IMR-90 (cell line): Measurements from ENCODE around the gene SUSD6.
"Not testable (repeated sequence)": the region's sequence is repeated elsewhere in the genome, so short reads cannot be mapped to it uniquely, and the experiment has no call there.

Experiments used
- BHLHE40 ChIP-seq: fragments of 150-350 bp; IDR thresholded peaks from 2 replicates; pipeline ENCODE4 v1.6.1; 2016; ENCODE audit warnings: mild to moderate bottlenecking, low read depth, low read length
- CEBPB ChIP-seq: IDR thresholded peaks from 2 replicates; pipeline ENCODE4 v1.6.1; 2012; ENCODE audit warnings: low read depth, low read length, improper control_type of control experiment
- CHD1 ChIP-seq: IDR thresholded peaks from 2 replicates; pipeline ENCODE4 v1.6.1; 2012; ENCODE audit warnings: low read depth, low read length, improper control_type of control experiment
- FOS ChIP-seq: fragments of 150-350 bp; IDR thresholded peaks from 2 replicates; pipeline ENCODE4 v1.6.1; 2016; ENCODE audit warnings: low read depth, low read length
- MAFK ChIP-seq: IDR thresholded peaks from 2 replicates; pipeline ENCODE4 v1.6.1; 2012; ENCODE audit warnings: low read depth, low read length, improper control_type of control experiment
- MAZ ChIP-seq: IDR thresholded peaks from 2 replicates; pipeline ENCODE4 v1.6.1; 2012; ENCODE audit warnings: low read depth, mild to moderate bottlenecking, low read length, improper control_type of control experiment, moderate library complexity, borderline replicate concordance
- MXI1 ChIP-seq: IDR thresholded peaks from 2 replicates; pipeline ENCODE4 v1.6.1; 2012; ENCODE audit warnings: low read depth, mild to moderate bottlenecking, low read length, moderate library complexity, borderline replicate concordance
- POLR2A ChIP-seq: IDR thresholded peaks from 2 replicates; pipeline ENCODE4 v1.6.1; 2012; ENCODE audit warnings: mild to moderate bottlenecking, low read depth, low read length
- RAD21 ChIP-seq: IDR thresholded peaks from 2 replicates; pipeline ENCODE4 v1.6.1; 2012; ENCODE audit warnings: low read length, improper control_type of control experiment
- RCOR1 ChIP-seq: IDR thresholded peaks from 2 replicates; pipeline ENCODE4 v1.6.1; 2012; ENCODE audit warnings: mild to moderate bottlenecking, low read length, improper control_type of control experiment; ENCODE audit not compliant: insufficient replicate concordance
- RFX5 ChIP-seq: IDR thresholded peaks from 2 replicates; pipeline ENCODE4 v1.8.0; 2012; ENCODE audit warnings: low read depth, mild to moderate bottlenecking, low read length, moderate library complexity
- SMC3 ChIP-seq: fragments of 150-350 bp; IDR thresholded peaks from 2 replicates; pipeline ENCODE4 v1.6.1; 2016; ENCODE audit warnings: low read depth, mild to moderate bottlenecking, antibody characterized with exemption, low read length, moderate library complexity
- TF ChIP-seq, protein P1 (sequence below): conservative IDR thresholded peaks from 2 replicates; pipeline ENCODE4 v1.5.1; 2012; ENCODE audit warnings: mild to moderate bottlenecking, low read depth, low read length, improper control_type of control experiment
- TF ChIP-seq, protein P2 (sequence below): fragments of 150-350 bp; IDR thresholded peaks from 2 replicates; pipeline ENCODE4 v1.6.1; 2016; ENCODE audit warnings: low read depth, mild to moderate bottlenecking, low read length, moderate library complexity, borderline replicate concordance

- TF ChIP-seq, protein P1, sequence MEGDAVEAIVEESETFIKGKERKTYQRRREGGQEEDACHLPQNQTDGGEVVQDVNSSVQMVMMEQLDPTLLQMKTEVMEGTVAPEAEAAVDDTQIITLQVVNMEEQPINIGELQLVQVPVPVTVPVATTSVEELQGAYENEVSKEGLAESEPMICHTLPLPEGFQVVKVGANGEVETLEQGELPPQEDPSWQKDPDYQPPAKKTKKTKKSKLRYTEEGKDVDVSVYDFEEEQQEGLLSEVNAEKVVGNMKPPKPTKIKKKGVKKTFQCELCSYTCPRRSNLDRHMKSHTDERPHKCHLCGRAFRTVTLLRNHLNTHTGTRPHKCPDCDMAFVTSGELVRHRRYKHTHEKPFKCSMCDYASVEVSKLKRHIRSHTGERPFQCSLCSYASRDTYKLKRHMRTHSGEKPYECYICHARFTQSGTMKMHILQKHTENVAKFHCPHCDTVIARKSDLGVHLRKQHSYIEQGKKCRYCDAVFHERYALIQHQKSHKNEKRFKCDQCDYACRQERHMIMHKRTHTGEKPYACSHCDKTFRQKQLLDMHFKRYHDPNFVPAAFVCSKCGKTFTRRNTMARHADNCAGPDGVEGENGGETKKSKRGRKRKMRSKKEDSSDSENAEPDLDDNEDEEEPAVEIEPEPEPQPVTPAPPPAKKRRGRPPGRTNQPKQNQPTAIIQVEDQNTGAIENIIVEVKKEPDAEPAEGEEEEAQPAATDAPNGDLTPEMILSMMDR, result not testable (repeated sequence)
- not testable (repeated sequence) for TF ChIP-seq POLR2A, MXI1, MAFK, CEBPB, MAZ, BHLHE40, RCOR1, RAD21, SMC3, RFX5, FOS, CHD1
- TF ChIP-seq, protein P2, sequence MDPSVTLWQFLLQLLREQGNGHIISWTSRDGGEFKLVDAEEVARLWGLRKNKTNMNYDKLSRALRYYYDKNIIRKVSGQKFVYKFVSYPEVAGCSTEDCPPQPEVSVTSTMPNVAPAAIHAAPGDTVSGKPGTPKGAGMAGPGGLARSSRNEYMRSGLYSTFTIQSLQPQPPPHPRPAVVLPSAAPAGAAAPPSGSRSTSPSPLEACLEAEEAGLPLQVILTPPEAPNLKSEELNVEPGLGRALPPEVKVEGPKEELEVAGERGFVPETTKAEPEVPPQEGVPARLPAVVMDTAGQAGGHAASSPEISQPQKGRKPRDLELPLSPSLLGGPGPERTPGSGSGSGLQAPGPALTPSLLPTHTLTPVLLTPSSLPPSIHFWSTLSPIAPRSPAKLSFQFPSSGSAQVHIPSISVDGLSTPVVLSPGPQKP, result not testable (repeated sequence)
These were observed 87.8 kb downstream of the SUSD6 start for GRCh38 chr14:69699243-69699642.
